GM23248 (cell line): Measurements from ENCODE around the gene AMOT. TPM values are rescaled to one million over a fixed set of nuclear protein-coding genes. Genes with fewer than 3 reads are reported as not detected.

ENCODE experiments used
- DNase-seq: peaks from one replicate; pipeline ENCODE4 v3.0.0-alpha.2; 2015
- H2AFZ ChIP-seq: fragments of 200-600 bp; sonication (generic); 2 replicates; pipeline ENCODE4 v1.6.1; 2016; ENCODE audit warnings: antibody characterized with exemption
- H3F3A ChIP-seq: fragments of 200-600 bp; sonication (generic); 2 replicates; pipeline ENCODE4 v1.6.1; 2016; ENCODE audit warnings: mild to moderate bottlenecking, antibody characterized with exemption, mixed run types; ENCODE audit not compliant: insufficient read depth
- H3K27ac ChIP-seq: fragments of 200-600 bp; sonication (generic); 2 replicates; pipeline ENCODE4 v1.5.1; 2016; ENCODE audit warnings: mild to moderate bottlenecking
- H3K27me3 ChIP-seq: fragments of 200-600 bp; sonication (generic); replicated peaks from 2 replicates; pipeline ENCODE4 v1.6.1; 2016; ENCODE audit warnings: mild to moderate bottlenecking; ENCODE audit not compliant: insufficient read depth
- H3K36me3 ChIP-seq: fragments of 200-600 bp; sonication (generic); 2 replicates; pipeline ENCODE4 v1.6.1; 2016; ENCODE audit warnings: low read depth, mild to moderate bottlenecking
- H3K4me1 ChIP-seq: fragments of 200-600 bp; sonication (generic); 2 replicates; pipeline ENCODE4 v1.6.1; 2016; ENCODE audit warnings: mild to moderate bottlenecking; ENCODE audit not compliant: insufficient read depth
- H3K4me2 ChIP-seq: fragments of 200-600 bp; sonication (generic); one replicate; pipeline ENCODE4 v1.6.1; 2016; ENCODE audit warnings: mild to moderate bottlenecking; ENCODE audit not compliant: unreplicated experiment
- H3K4me3 ChIP-seq: fragments of 200-600 bp; sonication (generic); 2 replicates; pipeline ENCODE4 v1.5.1; 2016; ENCODE audit warnings: mild to moderate bottlenecking
- H3K79me2 ChIP-seq: fragments of 200-600 bp; sonication (generic); 2 replicates; pipeline ENCODE4 v1.6.1; 2016; ENCODE audit warnings: mild to moderate bottlenecking; ENCODE audit not compliant: insufficient read depth
- H3K9ac ChIP-seq: fragments of 200-600 bp; sonication (generic); 2 replicates; pipeline ENCODE4 v1.6.1; 2016; ENCODE audit warnings: mild to moderate bottlenecking
- H3K9me2 ChIP-seq: fragments of 200-600 bp; sonication (generic); 2 replicates; pipeline ENCODE4 v1.6.1; 2016; ENCODE audit warnings: mixed run types, mild to moderate bottlenecking, moderate library complexity; ENCODE audit not compliant: insufficient read depth
- H3K9me3 ChIP-seq: fragments of 200-600 bp; sonication (generic); one replicate; pipeline ENCODE4 v1.6.1; 2017; ENCODE audit warnings: low read depth
- H4K20me1 ChIP-seq: fragments of 200-600 bp; sonication (generic); 2 replicates; pipeline ENCODE4 v1.6.0; 2016; ENCODE audit not compliant: insufficient read depth
- EZH2 ChIP-seq: fragments of 200-600 bp; sonication (generic); IDR thresholded peaks from 2 replicates; pipeline ENCODE4 v1.6.1; 2018; ENCODE audit warnings: antibody characterized with exemption, mild to moderate bottlenecking; ENCODE audit not compliant: insufficient read depth, poor library complexity, severe bottlenecking
- EZH2phosphoT487 ChIP-seq: fragments of 200-600 bp; sonication (generic); IDR thresholded peaks from 2 replicates; pipeline ENCODE4 v1.6.1; 2018; ENCODE audit warnings: antibody characterized with exemption, moderate library complexity, mild to moderate bottlenecking, low read depth; ENCODE audit not compliant: insufficient read depth
- WGBS, 2 experiments: methylation state at CpG; one replicate each; pipeline ENCODE4 v1.1.6; 2015 to 2017; ENCODE audit warnings: low lambda C conversion rate in 2 of 2, low coverage in 1 of 2; ENCODE audit errors: missing lambda C conversion rate in 2 of 2; 5-methylcytosine and 5-hydroxymethylcytosine counted together
- in situ Hi-C: fragments of 300-500 bp; cut with MboI; formaldehyde crosslinking; loops from 2 replicates; pipeline ENCODE4 v1.15.0; 2020
- polyA plus RNA-seq: library from polyadenylated mRNA; unstranded; fragments of >200 nt; fragmentation: Nextera tagmentation; extraction: Ambion mirVana; gene quantifications from 2 replicates; pipeline ENCODE4 v1.2.1, GENCODE V29; 2016
- total RNA-seq: library from RNA; depleted of rRNA; stranded (reverse); fragments of >200 nt; shearing (Covaris generic); gene quantifications from 2 replicates; pipeline ENCODE4 v1.2.3, GENCODE V29; 2014

Gene AMOT
- total and polyA plus RNA-seq, 2 experiments from 2014 or later: 2.2 to 2.5 TPM

GRCh38 chrX:112837531-112837930, 3.1 kb downstream of the AMOT start:
- Histone ChIP-seq H4K20me1 (no peaks in the 10 kb centered on the region), H3K36me3 (no peaks in the 10 kb centered on the region), H3K79me2 (no peaks in the 10 kb centered on the region), H3K27me3 (no peaks in the 10 kb centered on the region), H3K4me3 (no peak overlapping the region), H3K4me2 (no peak overlapping the region), H3K9me2 (no peaks in the 10 kb centered on the region), H3K9ac (no peak overlapping the region), H3K9me3 (no peaks in the 10 kb centered on the region), H3F3A (peaks cover 8% of the 10 kb centered on the region; the same call in 1 of the 2 replicates), H3K4me1 (peaks cover 17% of the 10 kb centered on the region; the same call in 1 of the 2 replicates), H2AFZ (no peak overlapping the region), H3K27ac (no peak overlapping the region)
- DNase-seq: no peak
- WGBS, 2 experiments: 90 to 100% methylated on average over 1 of the region's 1 CpG
- in situ Hi-C loops: no loop called here
- no peak for TF ChIP-seq EZH2
- no peak for TF ChIP-seq EZH2phosphoT487

GRCh38 chrX:112835019-112835418, 5.6 kb downstream of the AMOT start:
- Histone ChIP-seq H3K4me2 (peak overlapping the region; percentile 75), H3K27ac (no peak overlapping the region)

GRCh38 chrX:112834031-112834845, 6.4 kb downstream of the AMOT start:
- peaks cover 8% of the 10 kb centered on the region; the same call in 1 of the 2 replicates for H3F3A ChIP-seq
- no peaks in the 10 kb centered on the region for H3K9me3 ChIP-seq
- H3K4me2 ChIP-seq: peak overlapping the region; percentile 75
- 1 to 2% methylated on average over 7 to 8 of the region's 8 CpGs for WGBS, 2 experiments
- no peaks in the 10 kb centered on the region for H3K36me3 ChIP-seq
- TF ChIP-seq EZH2 (no peak), EZH2phosphoT487 (peak; percentile 90)
- peaks cover 17% of the 10 kb centered on the region; the same call in 1 of the 2 replicates for H3K4me1 ChIP-seq
- H3K4me3 ChIP-seq: peak overlapping the region; percentile 48
- no peaks in the 10 kb centered on the region for H3K79me2 ChIP-seq
- H3K9me2 ChIP-seq: no peaks in the 10 kb centered on the region
- H3K27me3 ChIP-seq: no peaks in the 10 kb centered on the region
- H3K27ac ChIP-seq: peak overlapping the region; percentile 37; the same call in 1 of the 2 replicates
- H4K20me1 ChIP-seq: no peaks in the 10 kb centered on the region
- in situ Hi-C loops: no loop called here
- H3K9ac ChIP-seq: no peak overlapping the region
- no peak overlapping the region for H2AFZ ChIP-seq
- peak; percentile 67 for DNase-seq

More at GRCh38 chrX:112835019-112835418, 5.6 kb downstream of the AMOT start:
- WGBS, 2 experiments: 87 to 100% methylated on average over 1 of the region's 1 CpG
- Histone ChIP-seq H3K27me3 (no peaks in the 10 kb centered on the region), H3K4me1 (peaks cover 17% of the 10 kb centered on the region; the same call in 1 of the 2 replicates), H3K4me3 (peak overlapping the region; percentile 48; the same call in 1 of the 2 replicates), H3K79me2 (no peaks in the 10 kb centered on the region), H3K9me2 (no peaks in the 10 kb centered on the region), H3K9me3 (no peaks in the 10 kb centered on the region), H3K36me3 (no peaks in the 10 kb centered on the region), H4K20me1 (no peaks in the 10 kb centered on the region), H3K9ac (no peak overlapping the region), H3F3A (peaks cover 8% of the 10 kb centered on the region; the same call in 1 of the 2 replicates), H2AFZ (no peak overlapping the region)
- in situ Hi-C loops: no loop called here
- DNase-seq: no peak
- no peak for TF ChIP-seq EZH2phosphoT487
- TF ChIP-seq EZH2: no peak

GRCh38 chrX:112832481-112833095, 8.0 kb downstream of the AMOT start:
- WGBS, 2 experiments: 65 to 79% methylated on average over 2 of the region's 3 CpGs
- H3K9me2 ChIP-seq: no peaks in the 10 kb centered on the region
- TF ChIP-seq EZH2 (no peak), EZH2phosphoT487 (no peak)
- no peak overlapping the region for H3K4me3 ChIP-seq
- H2AFZ ChIP-seq: no peak overlapping the region
- DNase-seq: peak; percentile 44
- no peaks in the 10 kb centered on the region for H3K79me2 ChIP-seq
- H4K20me1 ChIP-seq: no peaks in the 10 kb centered on the region
- H3K4me2 ChIP-seq: no peak overlapping the region
- H3K27ac ChIP-seq: no peak overlapping the region
- no peaks in the 10 kb centered on the region for H3K36me3 ChIP-seq
- no peak overlapping the region for H3K9ac ChIP-seq
- in situ Hi-C loops: no loop called here
- H3K27me3 ChIP-seq: no peaks in the 10 kb centered on the region
- H3F3A ChIP-seq: peaks cover 8% of the 10 kb centered on the region; the same call in 1 of the 2 replicates
- H3K4me1 ChIP-seq: peaks cover 17% of the 10 kb centered on the region; the same call in 1 of the 2 replicates
- no peaks in the 10 kb centered on the region for H3K9me3 ChIP-seq
